HG03064 (cell line): Measurements from ENCODE around the gene METAP1D.

Experiments
- ATAC-seq: cut with Tn5 transposase; IDR thresholded peaks from one replicate; pipeline ENCODE4 v1.9.1; 2021; ENCODE audit warnings: low read depth; ENCODE audit not compliant: unreplicated experiment

Gene METAP1D

DNA sequence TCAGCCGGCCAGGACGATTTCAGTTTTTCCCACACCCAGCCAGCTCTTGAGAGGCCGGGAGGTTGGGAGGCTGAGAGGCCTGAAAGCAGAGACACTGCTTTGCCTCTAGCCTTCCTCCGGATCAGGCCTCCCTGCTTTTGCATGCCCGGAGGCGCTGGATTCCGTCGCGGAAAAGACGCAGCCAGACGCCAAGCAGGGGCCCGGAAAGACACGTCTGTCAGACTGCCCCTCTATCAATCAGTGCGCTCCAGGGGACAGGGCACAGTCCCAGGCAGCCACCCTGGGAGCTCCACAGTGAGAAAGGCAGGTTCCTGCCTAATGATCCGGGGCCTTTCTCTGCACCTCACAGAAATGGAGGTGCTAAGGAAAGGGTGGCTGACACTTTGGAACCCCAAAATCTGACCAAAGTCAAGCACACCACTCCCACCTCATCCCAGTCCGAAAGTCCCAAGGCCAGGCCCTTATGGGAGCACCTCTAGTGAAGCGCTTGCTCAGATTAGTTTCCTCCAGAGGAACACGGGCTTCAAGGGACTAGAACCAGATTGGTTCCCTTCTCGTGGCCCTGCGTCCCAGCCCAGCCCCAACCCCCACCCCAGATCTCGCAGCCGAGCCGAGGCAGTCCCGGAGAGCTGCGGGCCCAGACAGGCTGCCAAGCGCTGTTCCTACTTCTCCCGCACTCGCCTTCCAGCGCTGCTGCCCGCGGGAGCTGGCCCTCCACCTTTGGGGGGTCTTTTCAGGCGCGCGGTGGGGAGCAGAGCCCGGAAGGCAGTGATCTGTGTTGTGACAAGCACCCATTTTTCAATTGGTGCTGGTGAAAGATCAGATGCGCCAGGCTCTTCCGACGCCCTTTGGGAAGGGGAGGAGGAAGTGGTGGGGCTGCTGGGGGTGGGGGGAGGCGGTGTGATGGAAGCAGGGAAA lies 90.5 kb downstream of the METAP1D start:
- no peak for ATAC-seq

- no peak for ATAC-seq
Measured at GRCh38 chr2:172091000-172091641, 91.4 kb downstream of the METAP1D start.

DNA sequence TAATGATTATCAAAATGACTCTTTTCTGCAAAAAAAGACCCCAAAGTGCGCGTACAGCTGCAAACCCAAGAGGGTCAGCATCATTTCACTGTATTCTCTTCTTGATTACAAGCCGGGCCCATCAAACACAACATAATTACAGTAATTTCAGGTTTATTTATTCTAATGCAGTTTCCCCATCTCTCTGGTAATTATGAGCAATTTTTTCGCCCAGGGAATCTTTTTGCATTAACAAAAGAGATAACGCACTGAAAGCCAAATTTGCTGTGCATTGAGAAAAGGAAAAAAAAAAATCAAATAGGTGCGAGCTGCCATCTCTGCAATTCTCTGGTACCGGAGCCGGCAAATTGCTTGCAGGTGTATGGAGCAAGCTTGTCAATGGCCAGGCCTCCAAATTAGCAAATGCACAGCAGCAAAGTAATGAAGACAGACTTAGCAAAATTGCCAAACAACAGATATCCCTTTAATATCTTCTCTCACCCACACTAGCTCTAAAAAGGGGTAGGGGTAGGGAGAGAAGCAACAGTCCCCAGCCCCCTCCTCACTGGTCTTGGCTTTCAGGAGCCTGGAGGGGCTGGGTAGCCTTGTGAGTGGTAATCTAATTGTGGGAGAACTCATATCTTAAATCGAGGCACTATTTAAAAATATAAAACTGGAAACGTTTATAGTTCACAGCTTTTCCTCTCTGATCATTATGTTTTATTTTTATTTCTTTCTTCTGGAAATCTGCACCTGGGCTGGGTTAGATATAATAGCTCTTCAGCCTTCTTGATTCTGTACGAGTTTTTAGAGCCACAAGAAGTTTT lies 92.2 kb downstream of the METAP1D start:
- ATAC-seq: no peak

GRCh38 chr2:172092716-172093415 lies 93.1 kb downstream of the METAP1D start:
- ATAC-seq: no peak

GRCh38 chr2:172093416-172094293 lies 93.9 kb downstream of the METAP1D start:
- ATAC-seq: no peak

GRCh38 chr2:172094294-172095145 lies 94.8 kb downstream of the METAP1D start:
- ATAC-seq: no peak

GRCh38 chr2:172095146-172095904 lies 95.6 kb downstream of the METAP1D start:
- ATAC-seq: no peak

- ATAC-seq: no peak
Measured at GRCh38 chr2:172095905-172096625, 96.3 kb downstream of the METAP1D start.

GRCh38 chr2:172096626-172097547 lies 97.1 kb downstream of the METAP1D start:
- ATAC-seq: no peak

- no peak for ATAC-seq
Measured at GRCh38 chr2:172097557-172098131, 97.9 kb downstream of the METAP1D start.

- no peak for ATAC-seq
Measured at GRCh38 chr2:172098287-172098649, 98.5 kb downstream of the METAP1D start.

DNA sequence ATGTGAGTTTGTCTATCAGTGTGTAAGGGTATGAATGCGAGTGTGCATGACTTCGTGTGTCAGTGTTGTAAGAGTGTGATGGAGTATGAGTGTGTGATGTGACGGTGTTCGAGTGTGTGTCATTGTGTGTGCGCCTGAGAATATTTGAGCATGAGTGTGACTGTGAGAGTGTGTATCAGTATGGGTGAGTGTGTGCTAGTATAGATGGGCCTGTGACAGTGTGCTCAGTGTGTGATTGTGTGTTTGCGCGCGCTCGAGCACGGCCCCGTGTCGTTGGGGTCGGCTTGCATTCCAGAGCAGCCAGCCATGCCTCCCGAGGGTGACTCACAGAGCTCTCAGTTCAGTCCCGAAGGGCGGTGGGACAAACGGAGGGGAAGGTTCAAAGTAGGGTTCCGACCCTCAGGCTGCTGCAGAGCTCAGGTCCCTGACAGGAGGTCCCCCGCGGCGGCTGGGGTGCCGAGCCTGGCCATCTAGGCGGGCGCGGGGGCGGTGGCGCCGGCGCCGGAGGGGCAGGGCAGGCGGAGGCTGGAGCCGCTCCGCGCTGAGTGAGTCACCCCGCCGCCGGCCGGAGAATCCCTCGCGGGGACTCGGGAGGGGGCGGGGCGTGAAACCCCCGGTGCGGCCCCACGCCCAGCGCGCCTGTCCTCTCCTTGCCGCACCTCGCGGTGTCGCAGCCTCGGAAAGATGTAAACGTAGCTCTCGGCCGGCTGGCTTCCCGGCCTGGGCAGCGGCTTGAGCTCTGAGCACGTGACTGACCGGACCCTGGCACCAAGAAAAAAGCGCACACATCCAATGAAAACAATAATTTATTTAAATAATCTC lies 99.1 kb downstream of the METAP1D start:
- no peak for ATAC-seq

GRCh38 chr2:172099472-172100079 lies 99.8 kb downstream of the METAP1D start:
- no peak for ATAC-seq

- ATAC-seq: no peak
Measured at GRCh38 chr2:172100080-172100934, 100.6 kb downstream of the METAP1D start.
